Liver (tissue), 9 donors: ENCODE measurements around the gene GAST. TPM values are rescaled to one million over a fixed set of nuclear protein-coding genes. Genes with fewer than 3 reads are reported as not detected.

ENCODE experiments used
- DNase-seq: peaks from one replicate; pipeline ENCODE4 v3.0.0-alpha.2; 2017; ENCODE audit warnings: low spot score
- H3K27ac ChIP-seq, 2 donors: one replicate each; pipeline ENCODE4 v1.7.0; 2013; ENCODE audit warnings: inconsistent platforms in 2 of 2, low read length in 2 of 2, control low read depth in 1 of 2, low read depth in 1 of 2, mild to moderate bottlenecking in 1 of 2
- H3K27me3 ChIP-seq, 4 donors: one replicate each; pipeline versions ENCODE4 v1.6.1 to v1.7.0; 2013; ENCODE audit warnings: low read length in 3 of 4, inconsistent platforms in 1 of 4, mild to moderate bottlenecking in 1 of 4, moderate library complexity in 1 of 4; ENCODE audit not compliant: control insufficient read depth in 4 of 4, insufficient read depth in 4 of 4
- H3K36me3 ChIP-seq, 4 donors: one replicate each; pipeline versions ENCODE4 v1.6.1 to v1.7.0; 2013; ENCODE audit warnings: low read length in 3 of 4, mild to moderate bottlenecking in 3 of 4, low read depth in 1 of 4, moderate library complexity in 1 of 4; ENCODE audit not compliant: control insufficient read depth in 4 of 4, insufficient read depth in 3 of 4
- H3K4me1 ChIP-seq, 4 donors: one replicate each; pipeline versions ENCODE4 v1.6.1 to v1.7.0; 2013; ENCODE audit warnings: low read length in 3 of 4, mild to moderate bottlenecking in 3 of 4, moderate library complexity in 1 of 4; ENCODE audit not compliant: control insufficient read depth in 4 of 4, insufficient read depth in 4 of 4
- H3K4me3 ChIP-seq, 3 donors: one replicate each; pipeline versions ENCODE4 v1.6.1 to v1.7.0; 2013; ENCODE audit warnings: low read length in 3 of 3, control low read depth in 1 of 3, low read depth in 1 of 3, mild to moderate bottlenecking in 1 of 3
- H3K9ac ChIP-seq, 2 donors: one replicate each; pipeline ENCODE4 v1.7.0; 2013; ENCODE audit warnings: low read length in 2 of 2, mild to moderate bottlenecking in 2 of 2, moderate library complexity in 2 of 2, control low read depth in 1 of 2, low read depth in 1 of 2
- H3K9me3 ChIP-seq, 4 donors: one replicate each; pipeline versions ENCODE4 v1.6.1 to v1.7.0; 2013; ENCODE audit warnings: low read length in 3 of 4; ENCODE audit not compliant: control insufficient read depth in 4 of 4
- EGR1 ChIP-seq, 2 donors: IDR thresholded peaks; 2 replicates each; pipeline ENCODE4 v1.6.1; 2016 to 2018; ENCODE audit warnings: antibody characterized with exemption in 2 of 2, low read depth in 2 of 2
- FOXA1 ChIP-seq: IDR thresholded peaks from 2 replicates; pipeline ENCODE4 v1.6.1; 2016; ENCODE audit warnings: antibody characterized with exemption
- FOXA2 ChIP-seq: IDR thresholded peaks from 2 replicates; pipeline ENCODE4 v1.6.1; 2016; ENCODE audit warnings: antibody characterized with exemption
- HNF4A ChIP-seq, 2 donors: conservative IDR thresholded peaks; 2 replicates each; pipeline ENCODE4 v1.6.1; 2016; ENCODE audit warnings: antibody characterized with exemption in 2 of 2, mild to moderate bottlenecking in 2 of 2
- JUND ChIP-seq, 2 donors: IDR thresholded peaks; 2 replicates each; pipeline ENCODE4 v1.6.1; 2016; ENCODE audit warnings: antibody characterized with exemption in 2 of 2
- RAD21 ChIP-seq, 2 donors: IDR thresholded peaks; 2 replicates each; pipeline ENCODE4 v1.6.1; 2016; ENCODE audit warnings: antibody characterized with exemption in 2 of 2, mild to moderate bottlenecking in 2 of 2
- RXRA ChIP-seq, 2 donors: IDR thresholded peaks; 2 replicates each; pipeline ENCODE4 v1.6.1; 2017 to 2018; ENCODE audit warnings: antibody characterized with exemption in 2 of 2, mild to moderate bottlenecking in 1 of 2
- YY1 ChIP-seq: IDR thresholded peaks from 2 replicates; pipeline ENCODE4 v1.6.1; 2016; ENCODE audit warnings: antibody characterized with exemption, mild to moderate bottlenecking
- whole genome bisulfite sequencing: extraction: QIAGEN DNeasy Blood & Tissue Kit; methylation state at CpG from one replicate; pipeline ENCODE4 v1.1.7; 2013; 5-methylcytosine and 5-hydroxymethylcytosine counted together
- polyA plus RNA-seq, 2 donors: library from polyadenylated mRNA; stranded (reverse) in 1 of 2; unstranded in 1 of 2; fragments of 200-250 nt in 1 of 2; fragments of >200 nt in 1 of 2; fragmentation: Nextera tagmentation in 1 of 2; extraction: Ambion mirVana in 1 of 2; gene quantifications; one replicate each; pipeline versions ENCODE4 v1.2.1 to v1.2.3, GENCODE V29; 2013 to 2015
- total RNA-seq, 2 donors: library from RNA; depleted of rRNA; stranded (reverse); fragments of >200 nt; gene quantifications; one replicate each; pipeline ENCODE4 v1.2.3, GENCODE V29; 2014
- TF ChIP-seq, protein P1 (sequence below): fragments of 150-350 bp; IDR thresholded peaks from 2 replicates; pipeline ENCODE4 v1.5.1; 2017; ENCODE audit warnings: improper control_type of control experiment, low read depth, low read length; ENCODE audit not compliant: missing input control
- TF ChIP-seq, protein P2 (sequence below): IDR thresholded peaks from 2 replicates; pipeline ENCODE4 v1.6.1; 2016; ENCODE audit warnings: antibody characterized with exemption, mild to moderate bottlenecking
- TF ChIP-seq, protein P3 (sequence below): IDR thresholded peaks from 2 replicates; pipeline ENCODE4 v1.6.1; 2016; ENCODE audit warnings: antibody characterized with exemption
- TF ChIP-seq, protein P4 (sequence below): IDR thresholded peaks from 2 replicates; pipeline ENCODE4 v1.6.1; 2016; ENCODE audit warnings: antibody characterized with exemption
- donor health status: healthy.
- donor health status: healthy.
- donor health status: healthy.
- donor health status: healthy.
- donor health status: healthy.

GAST gene
- total and polyA plus RNA-seq, 4 donors = not detected

DNA sequence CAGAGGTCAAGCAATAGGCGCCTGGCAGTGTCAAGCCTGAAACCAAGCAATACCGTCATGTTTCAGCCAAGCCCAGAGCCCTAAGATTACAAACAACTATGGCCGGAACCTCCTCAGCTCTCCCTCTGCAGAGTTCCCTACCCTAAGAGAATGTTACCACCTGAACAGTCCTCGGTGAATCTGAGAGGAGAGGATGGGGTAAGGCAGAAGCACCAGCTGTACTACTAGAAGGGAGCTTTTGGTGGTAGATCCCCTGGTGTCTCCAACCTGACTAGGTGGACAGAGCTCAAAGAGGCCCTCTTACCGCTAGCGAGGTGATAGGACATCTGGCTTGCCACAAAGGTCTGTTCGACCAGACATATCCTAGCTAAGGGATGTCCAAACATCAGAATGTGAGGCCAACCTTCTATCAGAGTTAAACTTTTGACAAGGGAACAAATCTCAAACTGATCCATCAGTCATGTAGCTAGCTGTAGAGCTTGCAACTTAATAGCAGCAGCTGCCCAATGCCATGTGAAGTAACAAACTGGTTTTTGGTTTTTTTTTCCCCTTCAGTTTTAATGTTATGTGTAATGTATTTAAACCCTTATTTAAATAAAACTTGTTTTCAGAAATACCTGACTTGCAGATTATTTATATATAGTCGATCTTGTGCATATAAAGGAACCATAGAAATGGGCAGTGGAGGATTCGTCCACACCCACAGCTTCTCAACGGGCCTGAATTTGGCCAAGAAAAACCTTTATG, 20.9 kb upstream of the GAST start:
- WGBS = 78% methylated on average over 10 of the region's 10 CpGs
- no peak for TF ChIP-seq YY1
- no peak for TF ChIP-seq EGR1 (IDR thresholded peaks at IDR 0.05; ENCODE audit: low read depth in 2 of 2)
- TF ChIP-seq, protein P1, sequence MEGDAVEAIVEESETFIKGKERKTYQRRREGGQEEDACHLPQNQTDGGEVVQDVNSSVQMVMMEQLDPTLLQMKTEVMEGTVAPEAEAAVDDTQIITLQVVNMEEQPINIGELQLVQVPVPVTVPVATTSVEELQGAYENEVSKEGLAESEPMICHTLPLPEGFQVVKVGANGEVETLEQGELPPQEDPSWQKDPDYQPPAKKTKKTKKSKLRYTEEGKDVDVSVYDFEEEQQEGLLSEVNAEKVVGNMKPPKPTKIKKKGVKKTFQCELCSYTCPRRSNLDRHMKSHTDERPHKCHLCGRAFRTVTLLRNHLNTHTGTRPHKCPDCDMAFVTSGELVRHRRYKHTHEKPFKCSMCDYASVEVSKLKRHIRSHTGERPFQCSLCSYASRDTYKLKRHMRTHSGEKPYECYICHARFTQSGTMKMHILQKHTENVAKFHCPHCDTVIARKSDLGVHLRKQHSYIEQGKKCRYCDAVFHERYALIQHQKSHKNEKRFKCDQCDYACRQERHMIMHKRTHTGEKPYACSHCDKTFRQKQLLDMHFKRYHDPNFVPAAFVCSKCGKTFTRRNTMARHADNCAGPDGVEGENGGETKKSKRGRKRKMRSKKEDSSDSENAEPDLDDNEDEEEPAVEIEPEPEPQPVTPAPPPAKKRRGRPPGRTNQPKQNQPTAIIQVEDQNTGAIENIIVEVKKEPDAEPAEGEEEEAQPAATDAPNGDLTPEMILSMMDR = no peak
- no peak for TF ChIP-seq HNF4A (conservative IDR thresholded peaks at IDR 0.05)
- TF ChIP-seq FOXA1 = no peak
- no peak for TF ChIP-seq RAD21 (IDR thresholded peaks at IDR 0.05)
- TF ChIP-seq, protein P2, sequence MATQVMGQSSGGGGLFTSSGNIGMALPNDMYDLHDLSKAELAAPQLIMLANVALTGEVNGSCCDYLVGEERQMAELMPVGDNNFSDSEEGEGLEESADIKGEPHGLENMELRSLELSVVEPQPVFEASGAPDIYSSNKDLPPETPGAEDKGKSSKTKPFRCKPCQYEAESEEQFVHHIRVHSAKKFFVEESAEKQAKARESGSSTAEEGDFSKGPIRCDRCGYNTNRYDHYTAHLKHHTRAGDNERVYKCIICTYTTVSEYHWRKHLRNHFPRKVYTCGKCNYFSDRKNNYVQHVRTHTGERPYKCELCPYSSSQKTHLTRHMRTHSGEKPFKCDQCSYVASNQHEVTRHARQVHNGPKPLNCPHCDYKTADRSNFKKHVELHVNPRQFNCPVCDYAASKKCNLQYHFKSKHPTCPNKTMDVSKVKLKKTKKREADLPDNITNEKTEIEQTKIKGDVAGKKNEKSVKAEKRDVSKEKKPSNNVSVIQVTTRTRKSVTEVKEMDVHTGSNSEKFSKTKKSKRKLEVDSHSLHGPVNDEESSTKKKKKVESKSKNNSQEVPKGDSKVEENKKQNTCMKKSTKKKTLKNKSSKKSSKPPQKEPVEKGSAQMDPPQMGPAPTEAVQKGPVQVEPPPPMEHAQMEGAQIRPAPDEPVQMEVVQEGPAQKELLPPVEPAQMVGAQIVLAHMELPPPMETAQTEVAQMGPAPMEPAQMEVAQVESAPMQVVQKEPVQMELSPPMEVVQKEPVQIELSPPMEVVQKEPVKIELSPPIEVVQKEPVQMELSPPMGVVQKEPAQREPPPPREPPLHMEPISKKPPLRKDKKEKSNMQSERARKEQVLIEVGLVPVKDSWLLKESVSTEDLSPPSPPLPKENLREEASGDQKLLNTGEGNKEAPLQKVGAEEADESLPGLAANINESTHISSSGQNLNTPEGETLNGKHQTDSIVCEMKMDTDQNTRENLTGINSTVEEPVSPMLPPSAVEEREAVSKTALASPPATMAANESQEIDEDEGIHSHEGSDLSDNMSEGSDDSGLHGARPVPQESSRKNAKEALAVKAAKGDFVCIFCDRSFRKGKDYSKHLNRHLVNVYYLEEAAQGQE = no peak
- TF ChIP-seq FOXA2 = no peak
- TF ChIP-seq, protein P3, sequence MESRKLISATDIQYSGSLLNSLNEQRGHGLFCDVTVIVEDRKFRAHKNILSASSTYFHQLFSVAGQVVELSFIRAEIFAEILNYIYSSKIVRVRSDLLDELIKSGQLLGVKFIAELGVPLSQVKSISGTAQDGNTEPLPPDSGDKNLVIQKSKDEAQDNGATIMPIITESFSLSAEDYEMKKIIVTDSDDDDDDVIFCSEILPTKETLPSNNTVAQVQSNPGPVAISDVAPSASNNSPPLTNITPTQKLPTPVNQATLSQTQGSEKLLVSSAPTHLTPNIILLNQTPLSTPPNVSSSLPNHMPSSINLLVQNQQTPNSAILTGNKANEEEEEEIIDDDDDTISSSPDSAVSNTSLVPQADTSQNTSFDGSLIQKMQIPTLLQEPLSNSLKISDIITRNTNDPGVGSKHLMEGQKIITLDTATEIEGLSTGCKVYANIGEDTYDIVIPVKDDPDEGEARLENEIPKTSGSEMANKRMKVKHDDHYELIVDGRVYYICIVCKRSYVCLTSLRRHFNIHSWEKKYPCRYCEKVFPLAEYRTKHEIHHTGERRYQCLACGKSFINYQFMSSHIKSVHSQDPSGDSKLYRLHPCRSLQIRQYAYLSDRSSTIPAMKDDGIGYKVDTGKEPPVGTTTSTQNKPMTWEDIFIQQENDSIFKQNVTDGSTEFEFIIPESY = no peak
- H3K9ac ChIP-seq = no peak overlapping the region
- peaks cover 2 to 34% (median 21%) of the 10 kb centered on the region in 4 donors for H3K4me1 ChIP-seq
- peaks cover 9 to 44% (median 39%) of the 10 kb centered on the region in 4 donors for H3K36me3 ChIP-seq
- no peaks in the 10 kb centered on the region for H3K27me3 ChIP-seq
- H3K27ac ChIP-seq = peak overlapping the region in 1 of 2 donors; percentile 14
- no peak overlapping the region for H3K4me3 ChIP-seq
- no peak for DNase-seq
- no peaks in the 10 kb centered on the region for H3K9me3 ChIP-seq

DNA sequence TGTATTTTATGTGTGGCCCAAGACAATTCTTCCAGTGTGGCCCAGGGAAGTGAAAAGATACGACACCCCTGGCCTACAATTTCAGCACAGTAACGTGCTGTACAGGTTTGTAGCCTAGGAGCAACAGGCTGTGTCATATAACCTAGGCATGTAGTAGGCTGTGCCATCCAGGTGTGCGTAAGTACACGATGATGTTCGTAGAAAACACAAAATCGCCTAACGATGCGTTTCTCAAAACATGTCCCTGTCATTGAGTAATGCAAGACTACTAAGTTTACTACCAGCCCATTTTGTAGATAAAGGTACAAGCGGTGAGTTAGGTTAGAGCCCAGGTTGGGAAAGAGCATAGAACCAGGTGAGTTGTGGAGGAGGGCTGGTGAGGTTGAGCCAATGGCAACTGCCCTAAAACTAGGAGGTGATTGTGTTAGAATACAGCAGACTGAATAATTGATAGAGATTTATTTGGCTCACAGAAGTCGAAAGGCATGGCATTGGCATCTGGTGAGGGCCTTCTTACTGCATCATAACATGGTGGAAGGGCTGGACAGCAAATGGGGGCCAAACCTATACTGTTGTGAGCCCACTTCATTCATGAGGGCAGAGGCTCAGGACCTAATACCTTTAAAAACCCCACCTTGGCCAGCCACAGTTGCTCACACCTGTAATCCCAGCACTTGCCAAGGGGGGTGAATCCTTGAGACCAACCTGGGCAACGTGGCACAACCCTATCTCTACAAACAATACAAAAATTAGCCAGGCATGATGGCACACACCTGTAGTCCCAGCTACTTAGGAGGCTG, 19.2 kb upstream of the GAST start:
- no peaks in the 10 kb centered on the region for H3K9me3 ChIP-seq
- no peak for DNase-seq
- H3K36me3 ChIP-seq = peaks cover 9 to 44% (median 39%) of the 10 kb centered on the region in 4 donors
- no peak overlapping the region for H3K27ac ChIP-seq
- H3K27me3 ChIP-seq = no peaks in the 10 kb centered on the region
- WGBS = 91% methylated on average over 11 of the region's 11 CpGs
- H3K4me3 ChIP-seq = no peak overlapping the region
- TF ChIP-seq EGR1 (IDR thresholded peaks at IDR 0.05; ENCODE audit: low read depth in 2 of 2) = no peak
- no peak for TF ChIP-seq RXRA (IDR thresholded peaks at IDR 0.05)
- peak in 1 of 2 donors; percentile 33 for TF ChIP-seq JUND (IDR thresholded peaks at IDR 0.05)
- TF ChIP-seq FOXA2 = no peak
- TF ChIP-seq, protein P4, sequence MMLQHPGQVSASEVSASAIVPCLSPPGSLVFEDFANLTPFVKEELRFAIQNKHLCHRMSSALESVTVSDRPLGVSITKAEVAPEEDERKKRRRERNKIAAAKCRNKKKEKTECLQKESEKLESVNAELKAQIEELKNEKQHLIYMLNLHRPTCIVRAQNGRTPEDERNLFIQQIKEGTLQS = no peak
- no peak overlapping the region for H3K9ac ChIP-seq
- H3K4me1 ChIP-seq = peaks cover 5 to 44% (median 29%) of the 10 kb centered on the region in 4 donors
